NCI-H748 treated with DMSO at 0.1 percent for 48 hours (cell line): ENCODE data around the gene SRRT.
"Not testable (repeated sequence)": the region's sequence is repeated elsewhere in the genome, so short reads cannot be mapped to it uniquely, and the experiment has no call there.

ENCODE experiments used
- DNase-seq: peaks from one replicate; lab custom pipeline; 2025; lab: John Stamatoyannopoulos, UW

SRRT gene

GRCh38 chr7:100935381-100935780, 60.5 kb downstream of the SRRT start:
- DNase-seq: not testable (repeated sequence)

GRCh38 chr7:100936167-100936566, 61.3 kb downstream of the SRRT start:
- not testable (repeated sequence) for DNase-seq
